T-helper 2 cell (primary cell): ENCODE data around the gene KCNQ5.
"Not testable (repeated sequence)": the region's sequence is repeated elsewhere in the genome, so short reads cannot be mapped to it uniquely, and the experiment has no call there.

Source experiments
- DNase-seq, 5 experiments: peaks; one replicate each; pipeline versions ENCODE4 v3.0.0 to v3.0.0-alpha.2; 2012 to 2022

KCNQ5 gene

GRCh38 chr6:72850469-72850868, 228.6 kb downstream of the KCNQ5 start:
- no peak for DNase-seq

GRCh38 chr6:72855471-72855870, 233.6 kb downstream of the KCNQ5 start:
- DNase-seq = no peak

- no peak for DNase-seq
Measured at GRCh38 chr6:72856801-72857200, 234.9 kb downstream of the KCNQ5 start.

- DNase-seq = no peak
Measured at GRCh38 chr6:72857791-72858585, 236.1 kb downstream of the KCNQ5 start.

- DNase-seq = no peak
Measured at GRCh38 chr6:72861059-72861458, 239.2 kb downstream of the KCNQ5 start.

- no peak for DNase-seq
Measured at GRCh38 chr6:72861935-72862432, 240.1 kb downstream of the KCNQ5 start.

- DNase-seq = no peak
Measured at GRCh38 chr6:72863131-72863530, 241.3 kb downstream of the KCNQ5 start.

- DNase-seq = no peak
Measured at GRCh38 chr6:72864236-72864635, 242.4 kb downstream of the KCNQ5 start.

- DNase-seq = no peak
Measured at GRCh38 chr6:72864799-72865198, 242.9 kb downstream of the KCNQ5 start.

DNA sequence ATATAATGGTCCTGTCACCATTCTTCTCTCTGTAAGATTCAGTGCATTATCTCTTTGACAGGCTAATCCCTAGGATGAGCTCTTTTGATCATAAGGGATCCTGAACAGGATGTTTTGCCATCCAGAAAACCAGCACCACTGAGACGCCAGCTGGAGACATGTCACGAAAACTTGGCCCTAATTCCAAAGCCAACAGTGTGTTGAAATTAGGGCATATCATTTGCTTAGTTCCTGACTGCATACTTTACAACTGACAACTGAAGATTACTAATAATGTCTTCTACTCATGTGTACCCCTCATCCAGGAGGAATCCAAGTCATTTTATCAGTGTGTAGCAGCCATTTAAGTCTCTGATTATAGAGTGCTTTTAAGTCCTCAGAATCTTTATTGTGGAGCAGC, 243.6 kb downstream of the KCNQ5 start:
- no peak for DNase-seq

- DNase-seq = no peak
Measured at GRCh38 chr6:72869621-72870020, 247.8 kb downstream of the KCNQ5 start.

DNA sequence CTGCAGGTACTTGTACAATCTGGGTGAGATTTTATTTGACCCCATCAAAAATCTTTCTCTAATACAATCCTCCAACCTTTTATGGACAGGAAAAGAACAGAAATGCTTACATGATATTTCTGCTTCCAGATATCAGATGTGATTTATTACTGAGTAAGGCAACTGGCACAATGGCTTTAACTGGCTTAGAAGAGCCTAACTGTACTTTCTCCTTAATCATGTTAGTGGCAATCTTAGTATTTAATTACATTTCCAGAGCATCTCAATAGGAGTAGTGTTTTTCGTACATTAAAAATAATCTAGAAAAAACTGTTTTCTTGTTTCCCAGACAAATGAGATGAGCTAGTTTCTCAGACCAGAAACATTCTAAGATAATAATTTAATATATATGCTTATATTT, 251.6 kb downstream of the KCNQ5 start:
- DNase-seq = no peak

DNA sequence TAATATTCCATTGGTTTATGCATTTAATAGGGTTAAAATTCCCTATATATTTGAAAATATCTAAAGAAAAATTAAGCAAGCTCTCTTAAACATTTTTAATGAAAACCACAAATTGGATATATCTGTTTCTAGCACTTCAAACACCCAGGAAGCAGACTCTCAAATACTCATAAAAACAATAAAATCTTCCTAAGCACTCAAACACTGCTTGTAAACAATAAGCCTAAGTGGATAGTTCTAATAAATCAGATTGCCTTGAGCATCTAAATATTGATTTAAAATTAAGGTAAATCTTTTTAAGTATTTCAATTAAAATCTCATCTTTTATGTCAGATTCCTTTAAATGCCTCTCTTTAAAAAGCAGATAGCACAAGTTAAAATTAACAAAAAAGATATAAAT, 254.4 kb downstream of the KCNQ5 start:
- DNase-seq = no peak

DNA sequence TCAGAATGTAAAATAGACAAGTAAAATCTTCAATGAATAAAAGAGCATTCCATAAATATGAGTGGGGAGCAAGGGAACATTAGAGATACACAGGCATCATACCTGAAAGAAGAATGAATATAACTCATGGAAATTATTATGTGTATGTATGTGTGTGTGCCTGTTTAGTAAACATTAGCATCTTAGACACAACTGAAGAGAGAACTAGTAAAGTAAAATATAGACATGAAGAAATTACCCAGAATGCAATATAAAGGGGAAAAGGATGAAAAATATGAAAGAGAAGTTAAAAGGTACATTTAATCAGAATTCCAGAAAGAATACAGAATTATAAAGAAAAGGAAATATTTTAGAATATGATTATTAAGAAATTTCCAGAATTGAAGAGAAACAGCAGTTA, 264.3 kb downstream of the KCNQ5 start:
- no peak for DNase-seq

- DNase-seq = peak in 1 of 5 experiments; percentile 26
Measured at GRCh38 chr6:72890233-72890632, 268.4 kb downstream of the KCNQ5 start.

DNA sequence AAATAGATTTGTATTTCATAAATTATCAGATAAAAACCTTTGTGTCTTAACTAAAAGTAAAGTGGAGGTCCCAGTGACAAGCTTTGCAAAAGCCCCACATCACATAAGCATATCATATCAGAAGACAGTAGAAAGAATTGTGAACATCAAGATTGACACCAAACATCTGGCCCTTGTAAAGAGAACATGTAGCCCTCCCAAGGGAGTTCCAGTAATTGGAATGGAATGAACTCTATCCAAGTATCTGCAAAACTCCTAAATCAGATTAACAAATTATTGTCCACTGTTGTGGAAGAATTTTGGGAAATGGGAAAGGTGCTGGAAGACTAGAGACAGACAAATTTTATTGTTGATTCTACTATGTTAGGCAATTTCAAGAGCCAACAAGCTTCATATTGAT, 268.8 kb downstream of the KCNQ5 start:
- DNase-seq = no peak

- no peak for DNase-seq
Measured at GRCh38 chr6:72892901-72893300, 271.0 kb downstream of the KCNQ5 start.

- DNase-seq = no peak
Measured at GRCh38 chr6:72894091-72894490, 272.2 kb downstream of the KCNQ5 start.

DNA sequence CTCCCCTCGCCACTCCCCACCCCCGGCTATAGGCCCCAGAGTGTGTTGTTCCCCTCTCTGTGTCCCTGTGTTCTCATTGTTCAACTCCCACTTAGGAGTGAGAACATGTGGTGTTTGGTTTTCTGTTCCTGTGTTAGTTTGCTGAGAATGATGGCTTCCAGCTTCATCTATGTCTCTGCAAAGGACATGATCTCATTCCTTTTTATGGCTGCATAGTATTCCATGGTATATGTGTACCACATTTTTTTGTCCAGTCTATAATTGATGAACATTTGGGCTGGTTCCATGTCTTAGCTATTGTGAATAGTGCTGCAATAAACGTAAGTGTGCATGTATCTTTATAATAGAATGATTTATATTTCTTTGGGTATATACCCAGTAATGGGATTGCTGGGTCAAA, 276.4 kb downstream of the KCNQ5 start:
- not testable (repeated sequence) for DNase-seq

GRCh38 chr6:72905705-72906478, 284.0 kb downstream of the KCNQ5 start:
- no peak for DNase-seq

DNA sequence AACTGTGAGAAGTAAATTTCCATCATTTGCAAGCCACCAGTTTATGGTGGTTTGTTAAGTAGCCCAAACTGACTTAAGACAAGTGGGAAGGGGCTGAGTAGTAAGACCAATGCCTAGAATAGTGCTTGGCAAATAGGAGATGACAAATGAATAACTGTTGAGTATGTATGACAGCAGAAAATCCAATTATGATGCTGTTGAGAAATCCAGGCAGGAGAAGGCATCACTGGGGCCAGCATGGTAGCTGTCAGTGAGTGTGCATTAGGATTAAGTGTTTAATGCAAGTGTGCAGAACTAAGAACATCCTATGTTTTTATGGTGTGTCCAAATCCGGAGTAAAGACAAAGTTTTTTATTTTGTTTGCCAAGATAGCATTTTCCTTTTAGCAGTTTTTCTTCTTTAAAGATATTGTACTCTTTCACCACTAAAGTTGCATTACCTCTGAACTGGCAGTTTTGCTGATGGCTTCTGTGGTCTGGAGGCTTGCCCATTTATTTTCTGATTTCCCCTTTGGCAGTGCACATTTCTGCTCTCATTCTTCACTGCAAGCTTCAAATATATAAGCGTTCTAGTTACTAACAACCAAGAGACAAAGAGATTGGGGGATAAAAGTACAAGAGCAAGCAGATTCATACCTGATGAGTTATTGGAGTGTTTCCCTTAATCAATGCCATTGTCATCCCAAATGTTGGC, 289.7 kb downstream of the KCNQ5 start:
- no peak for DNase-seq

GRCh38 chr6:72913797-72914196, 291.9 kb downstream of the KCNQ5 start:
- no peak for DNase-seq

DNA sequence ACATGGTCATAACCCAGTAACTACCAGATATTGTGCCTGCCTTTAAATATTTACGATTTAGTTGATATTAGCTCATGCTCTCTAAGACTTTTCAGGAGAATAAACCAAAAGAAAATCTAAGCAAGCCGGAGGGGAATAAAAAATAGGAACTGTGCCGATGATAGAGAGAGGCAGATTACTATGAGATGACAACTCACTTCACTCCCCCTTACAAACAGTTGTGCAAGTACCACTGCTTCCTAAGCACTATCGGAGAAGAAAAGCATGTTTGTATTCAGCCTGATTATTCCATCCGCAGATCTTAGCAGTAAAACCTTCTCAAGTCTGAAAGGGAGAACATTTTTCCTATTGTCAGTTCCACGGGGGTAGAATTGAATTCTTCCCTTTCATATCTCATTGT, 294.4 kb downstream of the KCNQ5 start:
- DNase-seq = no peak
